Activated B cell treated with CpG ODN at 0.5 μM for 24 hours (primary cell): ENCODE measurements around the gene UBIAD1. TPM values are rescaled to one million over a fixed set of nuclear protein-coding genes. Genes with fewer than 3 reads are reported as not detected.

Experiments
- ATAC-seq: fragments of 200-7000 bp; cut with Tn5 transposase; one replicate; pipeline ENCODE4 v1.10.0; 2021; ENCODE audit warnings: low read depth, mild to moderate bottlenecking, moderate library complexity
- CTCF ChIA-PET: fragments of 350-600 bp; sonication (Branson Sonifier 250); formaldehyde crosslinking; loops from one replicate; lab custom pipeline; 2021; ENCODE audit warnings: antibody characterized with exemption; lab: Charles Lee
- POLR2A ChIA-PET: fragments of 350-600 bp; sonication (Branson Sonifier 250); formaldehyde crosslinking; loops from one replicate; lab custom pipeline; 2021; ENCODE audit warnings: antibody characterized with exemption; lab: Charles Lee
- DNase-seq: peaks from one replicate; pipeline ENCODE4 v3.0.0; 2022
- H3K27ac Mint-ChIP-seq: one replicate; pipeline ENCODE4 v1.8.0; 2020; ENCODE audit warnings: mixed read lengths
- H3K27me3 Mint-ChIP-seq: one replicate; pipeline ENCODE4 v1.8.0; 2021; ENCODE audit warnings: mixed read lengths
- H3K36me3 Mint-ChIP-seq: one replicate; pipeline ENCODE4 v1.8.0; 2021; ENCODE audit warnings: low read depth, mixed read lengths
- H3K4me1 Mint-ChIP-seq: one replicate; pipeline ENCODE4 v1.8.0; 2021; ENCODE audit warnings: mixed read lengths
- H3K4me3 Mint-ChIP-seq: one replicate; pipeline ENCODE4 v1.8.0; 2020; ENCODE audit warnings: mild to moderate bottlenecking, mixed read lengths
- H3K9me3 Mint-ChIP-seq: one replicate; pipeline ENCODE4 v1.8.0; 2020; ENCODE audit warnings: mixed read lengths
- CTCF ChIP-seq: fragments of 200-600 bp; IDR thresholded peaks from one replicate; pipeline ENCODE4 v1.8.0; 2022; ENCODE audit warnings: antibody characterized with exemption, mild to moderate bottlenecking
- intact Hi-C: fragments of 100-400 bp; cut with micrococcal nuclease; formaldehyde crosslinking; loops from one replicate; pipeline ENCODE4 v1.15.1; 2024
- total RNA-seq: library from RNA; stranded (reverse); gene quantifications from 2 replicates; pipeline ENCODE4 v1.2.3, GENCODE V29; 2022

UBIAD1 gene
- total RNA-seq, 1 donor from 2014 or later: 27.8 TPM

GRCh38 chr1:11252538-11252937, 20.5 kb upstream of the UBIAD1 start:
- intact Hi-C loops: no loop called here
- TF ChIP-seq CTCF: no peak
- H3K4me3 Mint-ChIP-seq: no peak overlapping the region
- H3K4me1 Mint-ChIP-seq: no peaks in the 10 kb centered on the region
- H3K27me3 Mint-ChIP-seq: no peaks in the 10 kb centered on the region
- DNase-seq (no peak), ATAC-seq (no peak)
- no peaks in the 10 kb centered on the region for H3K9me3 Mint-ChIP-seq
- ChIA-PET POLR2A (interaction anchor here (1.7 kb wide), 1 partner anchor 10 kb away, joined by 8 read pairs; the partner anchor contains the start of gene MTOR), CTCF (interaction anchor here (1.4 kb wide), 1 partner anchor 11 kb away, joined by 7 read pairs; no protein-coding TSS in a partner anchor)
- no peak overlapping the region for H3K27ac Mint-ChIP-seq
- H3K36me3 Mint-ChIP-seq: peaks cover 72% of the 10 kb centered on the region

DNA sequence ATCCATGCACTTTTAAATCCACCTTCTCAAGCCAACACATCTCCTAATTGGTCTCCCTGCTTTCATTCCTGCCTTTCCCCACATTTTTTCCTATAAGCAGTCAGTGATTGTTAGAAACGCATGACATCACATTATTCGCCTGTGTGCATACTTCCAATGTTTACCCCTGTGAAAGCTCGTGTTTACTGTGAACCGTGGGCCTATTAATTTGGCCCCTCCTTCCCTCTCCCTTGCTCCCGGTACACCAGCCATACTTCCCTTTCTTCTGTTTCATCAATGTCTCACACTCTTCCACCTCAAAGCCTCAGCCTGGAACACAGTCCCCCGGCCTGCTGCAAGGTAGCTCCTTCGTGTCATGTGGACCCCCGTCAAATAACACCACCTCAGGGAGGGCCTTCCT, 19.8 kb upstream of the UBIAD1 start:
- ATAC-seq (no peak), DNase-seq (no peak)
- Mint-ChIP-seq H3K27ac (no peak overlapping the region), H3K36me3 (peaks cover 72% of the 10 kb centered on the region), H3K27me3 (no peaks in the 10 kb centered on the region), H3K4me3 (no peak overlapping the region), H3K4me1 (no peaks in the 10 kb centered on the region), H3K9me3 (no peaks in the 10 kb centered on the region)
- no peak for TF ChIP-seq CTCF
- ChIA-PET CTCF (interaction anchor here (2.0 kb wide), 1 partner anchor 12 kb away, joined by 7 read pairs; no protein-coding TSS in a partner anchor), POLR2A (interaction anchor here (1.7 kb wide), 1 partner anchor 9 kb away, joined by 8 read pairs; the partner anchor contains the start of gene MTOR)
- intact Hi-C loops: no loop called here

DNA sequence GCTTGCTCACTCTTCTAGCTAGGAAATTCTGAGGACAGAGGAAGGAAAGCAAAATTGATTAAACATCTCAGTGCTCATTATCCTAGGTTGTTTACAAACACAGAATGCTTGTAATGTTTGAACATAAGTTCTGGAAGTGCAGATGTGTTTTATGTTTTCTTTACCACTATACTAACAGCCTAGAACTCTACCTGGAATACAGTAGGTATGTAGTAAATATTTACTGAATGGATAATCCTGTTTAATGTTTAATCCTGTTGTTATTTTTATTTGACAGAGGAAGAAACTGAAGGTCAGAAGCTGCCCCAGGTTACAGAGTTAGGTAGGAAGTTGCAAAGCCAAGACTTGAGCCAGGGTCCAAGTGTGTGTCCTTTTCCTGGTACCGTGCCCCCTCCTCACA, 16.7 kb upstream of the UBIAD1 start:
- no peak for ATAC-seq
- H3K36me3 Mint-ChIP-seq: peaks cover 73% of the 10 kb centered on the region
- no peak for TF ChIP-seq CTCF
- no peak for DNase-seq
- no peaks in the 10 kb centered on the region for H3K9me3 Mint-ChIP-seq
- intact Hi-C loops: no loop called here
- peaks cover 3% of the 10 kb centered on the region for H3K4me1 Mint-ChIP-seq
- CTCF ChIA-PET: no interaction called here
- H3K4me3 Mint-ChIP-seq: no peak overlapping the region
- POLR2A ChIA-PET: interaction anchor here (1.6 kb wide), 1 partner anchor 25 kb away, joined by 3 read pairs; no protein-coding TSS in a partner anchor
- no peak overlapping the region for H3K27ac Mint-ChIP-seq
- H3K27me3 Mint-ChIP-seq: no peaks in the 10 kb centered on the region

DNA sequence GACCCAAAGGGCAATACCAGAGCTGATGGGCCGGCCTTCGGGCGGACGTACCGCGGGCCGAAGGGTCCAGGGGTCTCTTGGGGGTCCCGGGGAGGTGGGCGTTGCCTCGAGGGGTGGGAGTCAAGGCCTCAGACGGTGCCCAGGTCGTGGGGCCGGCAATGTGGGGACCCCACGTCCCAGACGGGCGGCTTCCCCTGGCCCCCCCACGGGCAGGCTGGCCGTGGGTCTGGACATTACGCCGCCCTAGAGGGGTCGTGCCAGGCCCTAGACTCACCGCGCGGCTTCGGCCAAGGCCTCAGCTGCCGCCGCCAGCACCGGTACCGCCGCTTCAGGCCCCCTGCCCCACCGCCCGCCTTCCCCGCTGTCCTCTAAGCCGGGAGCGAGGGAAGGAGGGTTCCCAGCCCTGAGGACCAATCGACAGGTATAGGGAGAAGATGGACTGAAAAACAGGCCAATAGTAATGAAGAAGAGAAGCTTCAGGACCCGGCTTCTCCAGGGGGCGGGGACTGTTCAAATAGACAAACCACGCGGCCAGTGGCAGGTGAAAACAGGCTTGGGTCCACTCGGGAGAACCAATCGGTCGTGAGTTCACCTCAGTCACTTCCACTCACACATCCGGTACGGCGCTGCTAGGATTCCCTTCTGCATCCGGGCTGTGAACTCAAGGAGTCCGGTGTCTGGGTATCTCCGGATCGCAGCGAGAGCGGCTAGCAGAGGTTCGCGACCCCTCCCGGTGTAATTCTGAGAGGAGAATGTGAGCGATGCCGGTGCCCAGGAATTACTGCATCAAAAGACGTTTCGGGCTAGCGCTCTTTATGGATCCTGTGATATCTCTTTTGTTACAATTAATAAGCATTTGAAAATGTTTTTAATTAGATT, 10.6 kb upstream of the UBIAD1 start, which contains the start of gene MTOR:
Gene MTOR (minus strand): TSS at position 381 of the 879 bp plus-strand sequence. CDS start 3,142 bp downstream, outside the sequence.
- POLR2A ChIA-PET: interaction anchor here (0.6 to 4.1 kb wide), 25 partner anchors 9 to 757 kb away, joined by 3 to 79 read pairs (median 6); partner anchors contain the start of genes AGTRAP, CLCN6, EXOSC10 and FBXO2
- intact Hi-C loops: loop anchor here (1.0 to 5.0 kb wide), 8 partner anchors 11 to 475 kb away; partner anchors contain the start of genes AGTRAP, EXOSC10, SRM and TARDBP
- CTCF ChIA-PET: interaction anchor here (0.8 kb wide), 1 partner anchor 457 kb away, joined by 4 read pairs; no protein-coding TSS in a partner anchor
- Mint-ChIP-seq H3K27ac (peak within 1 kb of the TSS; percentile 87), H3K27me3 (no peaks in the 10 kb centered on the region), H3K36me3 (peaks cover 23% of the 10 kb centered on the region), H3K4me1 (peaks cover 16% of the 10 kb centered on the region), H3K9me3 (no peaks in the 10 kb centered on the region), H3K4me3 (peak within 1 kb of the TSS; percentile 89)
- no peak for TF ChIP-seq CTCF
- ATAC-seq (peak; percentile 98), DNase-seq (peak; percentile 80)
